Lower leg skin (tissue), 4 donors: ENCODE measurements around the gene ANKRD13A. TPM values are rescaled to one million over a fixed set of nuclear protein-coding genes. Genes with fewer than 3 reads are reported as not detected.
"Not testable (repeated sequence)": the region's sequence is repeated elsewhere in the genome, so short reads cannot be mapped to it uniquely, and the experiment has no call there.

Source experiments
- DNase-seq, 2 donors: peaks; one replicate each; pipeline ENCODE4 v3.0.0-alpha.2; 2019; ENCODE audit warnings: low spot score in 2 of 2
- H3K4me3 ChIP-seq: fragments of 200-600 bp; sonication (generic); 2 replicates; pipeline ENCODE4 v1.5.1; 2017; ENCODE audit warnings: mild to moderate bottlenecking, low read depth; ENCODE audit not compliant: poor library complexity, severe bottlenecking
- POLR2A ChIP-seq, 2 donors: fragments of 450-650 bp; IDR thresholded peaks; one replicate each; pipeline ENCODE4 v1.6.1; 2016 to 2017; ENCODE audit warnings: antibody characterized with exemption in 2 of 2, mild to moderate bottlenecking in 1 of 2, moderate library complexity in 1 of 2
- WGBS, 2 donors: methylation state at CpG; one replicate each; pipeline ENCODE4 v1.1.5; 2018; 5-methylcytosine and 5-hydroxymethylcytosine counted together
- intact Hi-C: fragments of 100-400 bp; cut with DNase I; formaldehyde crosslinking; loops from one replicate; pipeline ENCODE4 v1.15.0; 2023; ENCODE audit warnings: low total_unique reads
- total RNA-seq, 4 donors: library from RNA; depleted of rRNA; stranded (reverse); fragments of >200 nt; gene quantifications; one replicate each; pipeline ENCODE4 v1.1.0, GENCODE V29; 2016
- TF ChIP-seq, protein P1 (sequence below), 3 donors: fragments of 450-650 bp; IDR thresholded peaks; one replicate each; pipeline ENCODE4 v1.5.1; 2016; ENCODE audit warnings: antibody characterized with exemption in 3 of 3, mild to moderate bottlenecking in 3 of 3, moderate library complexity in 2 of 3

Gene ANKRD13A
- total RNA-seq, 4 donors from 2014 or later, result 97.7 to 184 (median 143) TPM

DNA sequence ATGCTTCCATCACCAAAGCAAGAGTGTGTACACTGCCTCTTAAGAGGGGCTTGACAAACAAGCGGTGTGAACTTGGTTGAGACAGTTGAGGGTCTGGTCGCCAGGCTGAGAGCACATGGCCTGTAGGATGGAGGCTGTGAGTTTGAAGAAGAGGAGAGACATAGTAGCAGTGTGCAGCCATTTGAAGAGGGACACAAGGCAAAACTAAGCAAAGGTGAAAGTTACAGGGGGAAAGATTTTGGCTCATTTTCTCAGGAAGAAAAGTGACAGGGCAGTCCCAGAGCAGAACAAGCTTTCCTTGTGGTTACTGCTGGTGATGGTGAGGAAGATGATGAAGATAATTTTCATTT lies 60.4 kb downstream of the ANKRD13A start:
- TF ChIP-seq, protein P1, sequence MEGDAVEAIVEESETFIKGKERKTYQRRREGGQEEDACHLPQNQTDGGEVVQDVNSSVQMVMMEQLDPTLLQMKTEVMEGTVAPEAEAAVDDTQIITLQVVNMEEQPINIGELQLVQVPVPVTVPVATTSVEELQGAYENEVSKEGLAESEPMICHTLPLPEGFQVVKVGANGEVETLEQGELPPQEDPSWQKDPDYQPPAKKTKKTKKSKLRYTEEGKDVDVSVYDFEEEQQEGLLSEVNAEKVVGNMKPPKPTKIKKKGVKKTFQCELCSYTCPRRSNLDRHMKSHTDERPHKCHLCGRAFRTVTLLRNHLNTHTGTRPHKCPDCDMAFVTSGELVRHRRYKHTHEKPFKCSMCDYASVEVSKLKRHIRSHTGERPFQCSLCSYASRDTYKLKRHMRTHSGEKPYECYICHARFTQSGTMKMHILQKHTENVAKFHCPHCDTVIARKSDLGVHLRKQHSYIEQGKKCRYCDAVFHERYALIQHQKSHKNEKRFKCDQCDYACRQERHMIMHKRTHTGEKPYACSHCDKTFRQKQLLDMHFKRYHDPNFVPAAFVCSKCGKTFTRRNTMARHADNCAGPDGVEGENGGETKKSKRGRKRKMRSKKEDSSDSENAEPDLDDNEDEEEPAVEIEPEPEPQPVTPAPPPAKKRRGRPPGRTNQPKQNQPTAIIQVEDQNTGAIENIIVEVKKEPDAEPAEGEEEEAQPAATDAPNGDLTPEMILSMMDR (IDR thresholded peaks at IDR 0.05), result no peak
- TF ChIP-seq POLR2A (IDR thresholded peaks at IDR 0.05), result no peak
- WGBS, 2 donors, result 88 to 93% methylated on average over 2 of the region's 2 CpGs

GRCh38 chr12:110062241-110062640 lies 63.0 kb downstream of the ANKRD13A start:
- TF ChIP-seq, protein P1 (IDR thresholded peaks at IDR 0.05), result no peak
- TF ChIP-seq POLR2A (IDR thresholded peaks at IDR 0.05), result no peak
- 93 to 96% methylated on average over 2 of the region's 2 CpGs for WGBS, 2 donors
- no peak overlapping the region for H3K4me3 ChIP-seq
- no peak for DNase-seq
- intact Hi-C loops, result no loop called here

More for the DNA sequence above, 60.4 kb downstream of the ANKRD13A start:
- H3K4me3 ChIP-seq, result no peak overlapping the region
- DNase-seq, result no peak
- intact Hi-C loops, result no loop called here

GRCh38 chr12:110065540-110065939 lies 66.3 kb downstream of the ANKRD13A start:
- intact Hi-C loops, result no loop called here
- no peak for DNase-seq
- H3K4me3 ChIP-seq, result no peak overlapping the region
- WGBS, 2 donors, result 75 to 88% methylated on average over 2 of the region's 2 CpGs
- TF ChIP-seq, protein P1 (IDR thresholded peaks at IDR 0.05), result no peak
- no peak for TF ChIP-seq POLR2A (IDR thresholded peaks at IDR 0.05)

- no peak for DNase-seq
- no peak overlapping the region for H3K4me3 ChIP-seq
- intact Hi-C loops, result no loop called here
- WGBS, 2 donors, result 92 to 93% methylated on average over 7 of the region's 7 CpGs
- TF ChIP-seq, protein P1 (IDR thresholded peaks at IDR 0.05), result no peak
- TF ChIP-seq POLR2A (IDR thresholded peaks at IDR 0.05), result no peak
These were observed 68.3 kb downstream of the ANKRD13A start for GRCh38 chr12:110067531-110067930.

DNA sequence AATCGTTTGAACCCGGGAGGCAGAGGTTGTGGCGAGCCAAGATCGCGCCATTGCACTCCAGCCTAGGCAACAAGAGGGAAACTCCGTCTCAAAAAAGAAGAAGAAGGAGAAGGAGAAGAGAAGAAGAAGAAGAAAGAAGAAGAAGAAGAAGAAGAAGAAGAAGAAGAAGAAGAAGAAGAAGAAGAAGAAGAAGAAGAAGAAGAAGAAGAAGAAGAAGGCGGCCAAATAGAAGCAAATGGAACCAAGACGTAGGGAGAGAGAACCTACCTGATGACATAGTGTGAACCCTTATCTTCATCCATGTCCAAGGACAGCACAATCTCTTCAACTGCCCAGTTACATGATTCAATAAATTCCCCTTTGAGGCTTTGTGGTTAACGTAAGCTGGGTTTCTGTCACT lies 68.9 kb downstream of the ANKRD13A start:
- DNase-seq, intact Hi-C loops, H3K4me3 ChIP-seq: not testable (repeated sequence)
- 92 to 94% methylated on average over 9 of the region's 9 CpGs for WGBS, 2 donors

GRCh38 chr12:110068654-110069053 lies 69.4 kb downstream of the ANKRD13A start:
- intact Hi-C loops, result no loop called here
- TF ChIP-seq, protein P1 (IDR thresholded peaks at IDR 0.05), result no peak
- TF ChIP-seq POLR2A (IDR thresholded peaks at IDR 0.05), result no peak
- DNase-seq, result no peak
- 94 to 99% methylated on average over 2 of the region's 2 CpGs for WGBS, 2 donors
- H3K4me3 ChIP-seq, result no peak overlapping the region
